ENCODE results near the gene CTF1. TPM values are rescaled to one million over a fixed set of nuclear protein-coding genes. Genes with fewer than 3 reads are reported as not detected.
A peak's percentile ranks its signal among the peaks of the same experiment; 100 is the strongest.
"Not testable (repeated sequence)": the region's sequence is repeated elsewhere in the genome, so short reads cannot be mapped to it uniquely, and the experiment has no call there.

Gene CTF1
- polyA plus RNA-seq, 1 donor: 4.0 TPM

DNA sequence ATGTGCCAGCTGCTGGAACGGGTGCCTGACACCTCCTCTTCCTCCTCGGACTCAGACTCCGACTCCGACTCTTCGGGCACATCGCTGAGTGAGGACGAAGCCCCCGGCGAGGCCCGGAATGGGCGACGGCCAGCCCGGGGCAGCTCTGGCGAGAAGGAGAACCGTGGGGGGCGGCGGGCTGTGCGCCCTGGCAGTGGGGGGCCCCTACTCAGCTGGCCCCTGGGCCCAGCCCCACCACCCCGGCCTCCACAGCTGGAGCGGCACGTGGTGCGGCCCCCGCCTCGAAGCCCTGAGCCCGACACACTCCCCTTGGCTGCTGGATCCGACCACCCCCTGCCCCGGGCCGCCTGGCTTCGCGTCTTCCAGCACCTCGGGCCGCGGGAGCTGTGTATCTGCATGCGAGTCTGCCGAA is 33.8 kb downstream of the CTF1 start:
- WGBS (ENCODE audit: insufficient coverage, low lambda C conversion rate): no CpG with 5 or more reads among the region's 35 CpGs
- peaks cover 17% of the 10 kb centered on the region for H3K4me1 ChIP-seq (ENCODE audit: control insufficient read depth, insufficient read depth, low read length)
- no peak overlapping the region for H3K27ac ChIP-seq (ENCODE audit: low read length)
- no peak overlapping the region for H3K4me3 ChIP-seq (ENCODE audit: low read length)
- DNase-seq: no peak
- H3K9me3 ChIP-seq (ENCODE audit: control insufficient read depth, low read depth, low read length): no peaks in the 10 kb centered on the region
- H3K36me3 ChIP-seq (ENCODE audit: control insufficient read depth, insufficient read depth, low read length): peaks cover 63% of the 10 kb centered on the region
- H3K27me3 ChIP-seq (ENCODE audit: control insufficient read depth, insufficient read depth, low read length): no peaks in the 10 kb centered on the region

DNA sequence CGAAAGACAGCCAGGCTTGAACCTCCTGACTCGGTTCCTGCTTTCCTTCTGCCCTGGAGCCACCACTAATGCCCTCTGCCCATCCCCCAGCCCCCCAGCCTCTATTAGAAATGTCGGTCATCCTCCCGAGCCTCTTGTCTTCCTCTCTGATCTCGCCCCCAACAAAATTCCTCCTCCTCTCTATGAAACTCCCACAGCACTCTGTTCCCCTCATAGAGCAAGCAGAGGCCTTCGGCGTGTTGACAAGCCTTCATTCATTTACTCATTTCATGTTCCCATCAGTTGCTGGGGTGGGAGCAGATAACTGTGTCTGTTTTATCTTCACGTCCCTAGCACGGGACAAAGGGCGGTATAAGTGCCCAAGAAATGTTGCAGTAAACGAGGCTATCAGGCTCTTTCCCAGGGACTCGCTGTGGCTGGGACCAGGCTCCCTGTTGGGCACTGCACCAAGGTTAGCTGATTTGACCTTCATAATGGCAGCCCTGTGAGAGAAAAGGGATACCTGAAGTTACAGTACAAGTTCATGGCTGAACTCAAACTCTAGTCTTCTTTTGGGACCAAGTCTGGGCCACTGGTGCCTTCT is 34.7 kb downstream of the CTF1 start:
- no CpG with 5 or more reads among the region's 12 CpGs for WGBS (ENCODE audit: insufficient coverage, low lambda C conversion rate)
- Histone ChIP-seq H3K36me3 (ENCODE audit: control insufficient read depth, insufficient read depth, low read length) (peaks cover 62% of the 10 kb centered on the region), H3K4me3 (ENCODE audit: low read length) (no peak overlapping the region), H3K9me3 (ENCODE audit: control insufficient read depth, low read depth, low read length) (no peaks in the 10 kb centered on the region), H3K4me1 (ENCODE audit: control insufficient read depth, insufficient read depth, low read length) (peaks cover 17% of the 10 kb centered on the region), H3K27ac (ENCODE audit: low read length) (peak overlapping the region; percentile 29), H3K27me3 (ENCODE audit: control insufficient read depth, insufficient read depth, low read length) (no peaks in the 10 kb centered on the region)
- peak in 1 of 2 donors; percentile 73 for DNase-seq

DNA sequence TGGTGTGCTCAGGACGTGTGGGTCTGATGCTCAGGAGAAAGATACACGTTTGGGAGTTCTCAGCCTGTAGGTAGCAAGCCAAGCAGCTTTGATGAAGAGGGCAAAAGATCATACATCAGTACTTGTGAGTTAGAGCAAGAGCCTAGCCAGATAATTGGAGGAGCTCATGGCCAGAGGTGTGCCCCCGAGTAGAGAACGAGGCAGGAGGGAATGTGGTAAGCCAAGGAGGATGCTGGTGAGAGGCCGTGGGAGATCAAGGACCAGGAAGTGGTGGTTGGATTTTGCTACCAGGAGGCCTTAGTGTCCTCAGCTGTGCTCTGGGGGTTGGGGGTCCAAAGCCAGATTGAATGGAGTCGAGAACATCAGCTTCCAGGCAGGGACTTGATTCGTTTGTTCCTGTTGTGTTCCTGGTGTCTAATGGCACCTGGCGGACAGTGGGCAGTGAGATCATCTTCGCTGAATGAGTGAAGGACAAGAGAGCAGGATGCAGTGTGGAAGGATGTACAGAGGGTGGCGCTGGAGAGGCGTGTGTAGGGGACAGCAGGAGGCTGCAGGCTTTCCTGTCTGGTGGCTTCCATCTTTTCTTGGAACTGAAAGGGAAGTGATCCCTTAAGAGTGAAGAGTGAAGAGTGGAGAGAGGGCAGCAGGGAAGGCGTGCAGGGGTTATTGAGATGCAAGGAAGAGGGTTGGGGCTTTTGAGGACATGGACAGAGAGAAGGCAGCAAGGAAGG is 38.6 kb downstream of the CTF1 start:
- Histone ChIP-seq H3K27ac (ENCODE audit: low read length) (no peak overlapping the region), H3K4me3 (ENCODE audit: low read length) (no peak overlapping the region), H3K9me3 (ENCODE audit: control insufficient read depth, low read depth, low read length) (no peaks in the 10 kb centered on the region), H3K27me3 (ENCODE audit: control insufficient read depth, insufficient read depth, low read length) (no peaks in the 10 kb centered on the region), H3K36me3 (ENCODE audit: control insufficient read depth, insufficient read depth, low read length) (peaks cover 44% of the 10 kb centered on the region), H3K4me1 (ENCODE audit: control insufficient read depth, insufficient read depth, low read length) (peaks cover 17% of the 10 kb centered on the region)
- WGBS (ENCODE audit: insufficient coverage, low lambda C conversion rate): 72% methylated on average over 3 of the region's 12 CpGs
- DNase-seq: no peak

DNA sequence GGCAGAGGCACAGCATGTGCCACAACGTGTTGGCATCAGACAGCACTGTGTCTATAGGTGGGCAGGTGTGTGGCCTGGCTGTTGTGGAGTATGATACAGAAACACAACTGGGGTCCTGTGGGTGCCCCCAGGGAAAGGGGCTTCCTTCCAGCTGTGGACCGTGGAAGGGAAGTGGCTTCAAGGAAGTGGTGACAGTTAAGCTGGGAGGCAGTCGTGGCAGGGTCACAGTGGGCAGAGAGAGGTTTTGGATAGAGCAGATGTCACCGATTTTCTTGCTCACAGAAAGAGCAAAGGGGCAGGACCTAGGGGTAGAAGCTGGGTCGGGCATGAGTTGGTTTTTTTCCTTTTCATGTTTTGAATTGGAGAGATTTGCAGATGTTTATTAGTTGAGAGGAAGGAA is 41.3 kb downstream of the CTF1 start:
- H3K36me3 ChIP-seq (ENCODE audit: control insufficient read depth, insufficient read depth, low read length): peaks cover 27% of the 10 kb centered on the region

DNA sequence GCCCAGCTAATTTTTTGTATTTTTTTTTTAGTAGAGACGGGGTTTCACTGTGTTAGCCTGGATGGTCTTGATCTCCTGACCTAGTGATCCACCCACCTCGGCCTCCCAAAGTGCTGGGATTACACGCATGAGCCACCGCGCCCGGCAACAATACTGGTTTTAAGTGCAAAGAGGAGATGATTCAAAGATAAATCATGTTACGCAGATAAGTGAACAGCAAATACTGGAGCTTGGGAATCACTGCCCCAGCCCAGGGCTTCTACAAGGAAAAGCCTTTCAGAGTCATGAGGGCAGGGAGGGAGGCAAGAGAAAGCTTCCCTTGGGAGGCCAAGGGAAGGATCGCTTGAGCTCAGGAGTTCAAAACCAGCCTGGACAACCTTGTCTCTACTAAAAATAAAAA is 43.2 kb downstream of the CTF1 start:
- DNase-seq; H3K27ac ChIP-seq (ENCODE audit: low read length): not testable (repeated sequence)
- peaks cover 31% of the 10 kb centered on the region for H3K36me3 ChIP-seq (ENCODE audit: control insufficient read depth, insufficient read depth, low read length)

More for the DNA sequence above, 41.3 kb downstream of the CTF1 start:
- H3K4me1 ChIP-seq (ENCODE audit: control insufficient read depth, insufficient read depth, low read length): peaks cover 11% of the 10 kb centered on the region
- H3K9me3 ChIP-seq (ENCODE audit: control insufficient read depth, low read depth, low read length): no peaks in the 10 kb centered on the region
- 100% methylated on average over 1 of the region's 5 CpGs for whole genome bisulfite sequencing (ENCODE audit: insufficient coverage, low lambda C conversion rate)
- H3K27ac ChIP-seq (ENCODE audit: low read length): no peak overlapping the region
- no peak overlapping the region for H3K4me3 ChIP-seq (ENCODE audit: low read length)
- no peak for DNase-seq
- H3K27me3 ChIP-seq (ENCODE audit: control insufficient read depth, insufficient read depth, low read length): no peaks in the 10 kb centered on the region

DNA sequence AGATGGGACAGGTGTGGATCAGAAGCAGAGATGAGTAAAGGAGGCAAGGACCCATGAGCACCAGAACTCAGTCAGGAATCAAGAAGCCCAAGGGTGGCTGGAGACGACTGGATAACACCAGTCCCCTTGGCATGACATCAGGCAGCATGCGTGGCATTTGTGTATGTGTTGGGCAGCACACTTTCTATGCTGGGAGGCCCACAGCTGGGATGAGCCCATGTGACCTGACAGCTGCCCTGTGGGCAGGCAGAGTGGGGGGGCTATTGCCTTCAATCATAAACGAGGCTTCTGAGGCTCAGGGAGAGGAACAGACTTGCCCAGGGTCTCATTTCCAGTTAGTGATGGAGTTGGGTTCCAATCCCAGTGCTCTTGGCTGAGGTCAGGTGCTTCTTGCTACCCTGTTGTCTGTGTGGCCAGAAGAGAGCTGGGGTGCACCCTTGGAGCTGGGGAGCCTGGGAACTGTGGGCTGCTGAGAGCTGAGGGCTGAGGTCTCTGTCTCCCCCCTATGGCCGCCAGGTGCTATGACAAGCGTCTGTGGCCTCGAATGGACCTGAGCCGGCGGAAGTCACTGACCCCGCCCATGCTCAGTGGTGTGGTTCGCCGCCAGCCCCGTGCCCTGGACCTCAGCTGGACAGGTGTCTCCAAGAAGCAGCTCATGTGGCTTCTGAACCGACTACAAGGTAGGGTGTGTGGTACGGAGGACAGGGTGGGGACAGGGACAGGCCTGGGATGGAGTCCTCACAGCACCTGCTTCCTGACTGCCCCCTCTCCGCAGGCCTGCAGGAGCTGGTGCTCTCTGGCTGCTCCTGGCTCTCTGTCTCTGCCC is 45.4 kb downstream of the CTF1 start:
- DNase-seq: peak; percentile 85 to 89
- peak overlapping the region; percentile 5 for H3K4me3 ChIP-seq (ENCODE audit: low read length)
- H3K9me3 ChIP-seq (ENCODE audit: control insufficient read depth, low read depth, low read length): no peaks in the 10 kb centered on the region
- WGBS (ENCODE audit: insufficient coverage, low lambda C conversion rate): no CpG with 5 or more reads among the region's 15 CpGs
- H3K27ac ChIP-seq (ENCODE audit: low read length): peak overlapping the region; percentile 78
- H3K27me3 ChIP-seq (ENCODE audit: control insufficient read depth, insufficient read depth, low read length): no peaks in the 10 kb centered on the region
- peaks cover 19% of the 10 kb centered on the region for H3K4me1 ChIP-seq (ENCODE audit: control insufficient read depth, insufficient read depth, low read length)
- peaks cover 35% of the 10 kb centered on the region for H3K36me3 ChIP-seq (ENCODE audit: control insufficient read depth, insufficient read depth, low read length)

More for the DNA sequence above, 43.2 kb downstream of the CTF1 start:
- not testable (repeated sequence) for H3K9me3 ChIP-seq (ENCODE audit: control insufficient read depth, low read depth, low read length); H3K4me3 ChIP-seq (ENCODE audit: low read length); H3K27me3 ChIP-seq (ENCODE audit: control insufficient read depth, insufficient read depth, low read length)
- WGBS (ENCODE audit: insufficient coverage, low lambda C conversion rate): no CpG with 5 or more reads among the region's 8 CpGs
- H3K4me1 ChIP-seq (ENCODE audit: control insufficient read depth, insufficient read depth, low read length): peaks cover 19% of the 10 kb centered on the region

DNA sequence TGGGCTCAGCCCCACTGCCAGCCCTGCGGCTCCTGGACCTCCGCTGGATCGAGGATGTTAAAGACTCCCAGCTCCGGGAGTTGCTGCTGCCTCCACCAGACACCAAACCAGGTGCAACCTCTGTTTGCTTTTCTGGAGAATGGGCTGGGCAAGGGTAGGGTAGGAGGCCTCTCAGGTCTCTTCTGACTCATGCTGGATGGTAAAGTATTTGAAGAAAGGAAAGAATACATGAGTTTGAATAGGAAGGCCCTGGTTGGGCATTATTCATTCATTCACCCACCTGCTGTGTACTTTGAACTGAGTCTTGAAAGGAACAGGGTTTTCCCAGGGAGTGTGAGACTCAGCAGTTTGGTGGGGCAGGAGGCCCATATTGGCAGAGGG is 46.0 kb downstream of the CTF1 start:
- H3K36me3 ChIP-seq (ENCODE audit: control insufficient read depth, insufficient read depth, low read length): peaks cover 35% of the 10 kb centered on the region

DNA sequence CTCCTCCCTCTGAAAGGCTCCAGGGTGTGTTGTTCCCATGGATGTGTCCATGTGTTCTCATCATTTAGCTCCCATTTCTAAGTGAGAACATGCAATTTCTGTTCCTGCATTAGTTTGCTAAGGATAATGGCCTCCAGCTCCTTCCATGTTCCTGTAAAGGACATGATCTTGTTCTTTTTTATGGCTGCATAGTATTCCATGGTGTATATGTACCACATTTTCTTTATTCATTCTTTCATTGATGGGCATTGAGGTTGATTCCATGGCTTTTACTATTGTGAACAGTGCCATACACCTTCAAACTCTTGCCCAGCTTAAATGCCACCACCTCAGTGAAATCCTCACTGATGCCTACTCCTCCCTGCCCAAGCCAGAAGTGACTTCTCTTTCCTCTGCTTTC is 47.9 kb downstream of the CTF1 start:
- Histone ChIP-seq H3K4me3 (ENCODE audit: low read length) (no peak overlapping the region), H3K9me3 (ENCODE audit: control insufficient read depth, low read depth, low read length) (no peaks in the 10 kb centered on the region), H3K27ac (ENCODE audit: low read length) (no peak overlapping the region), H3K36me3 (ENCODE audit: control insufficient read depth, insufficient read depth, low read length) (peaks cover 32% of the 10 kb centered on the region), H3K27me3 (ENCODE audit: control insufficient read depth, insufficient read depth, low read length) (no peaks in the 10 kb centered on the region), H3K4me1 (ENCODE audit: control insufficient read depth, insufficient read depth, low read length) (peaks cover 22% of the 10 kb centered on the region)
- DNase-seq: no peak

More for the DNA sequence above, 46.0 kb downstream of the CTF1 start:
- Histone ChIP-seq H3K4me3 (ENCODE audit: low read length) (peak overlapping the region; percentile 5), H3K4me1 (ENCODE audit: control insufficient read depth, insufficient read depth, low read length) (peaks cover 19% of the 10 kb centered on the region), H3K27ac (ENCODE audit: low read length) (peak overlapping the region; percentile 78), H3K27me3 (ENCODE audit: control insufficient read depth, insufficient read depth, low read length) (no peaks in the 10 kb centered on the region), H3K9me3 (ENCODE audit: control insufficient read depth, low read depth, low read length) (no peaks in the 10 kb centered on the region)
- WGBS (ENCODE audit: insufficient coverage, low lambda C conversion rate): no CpG with 5 or more reads among the region's 4 CpGs
- DNase-seq: peak; percentile 64 to 82

DNA sequence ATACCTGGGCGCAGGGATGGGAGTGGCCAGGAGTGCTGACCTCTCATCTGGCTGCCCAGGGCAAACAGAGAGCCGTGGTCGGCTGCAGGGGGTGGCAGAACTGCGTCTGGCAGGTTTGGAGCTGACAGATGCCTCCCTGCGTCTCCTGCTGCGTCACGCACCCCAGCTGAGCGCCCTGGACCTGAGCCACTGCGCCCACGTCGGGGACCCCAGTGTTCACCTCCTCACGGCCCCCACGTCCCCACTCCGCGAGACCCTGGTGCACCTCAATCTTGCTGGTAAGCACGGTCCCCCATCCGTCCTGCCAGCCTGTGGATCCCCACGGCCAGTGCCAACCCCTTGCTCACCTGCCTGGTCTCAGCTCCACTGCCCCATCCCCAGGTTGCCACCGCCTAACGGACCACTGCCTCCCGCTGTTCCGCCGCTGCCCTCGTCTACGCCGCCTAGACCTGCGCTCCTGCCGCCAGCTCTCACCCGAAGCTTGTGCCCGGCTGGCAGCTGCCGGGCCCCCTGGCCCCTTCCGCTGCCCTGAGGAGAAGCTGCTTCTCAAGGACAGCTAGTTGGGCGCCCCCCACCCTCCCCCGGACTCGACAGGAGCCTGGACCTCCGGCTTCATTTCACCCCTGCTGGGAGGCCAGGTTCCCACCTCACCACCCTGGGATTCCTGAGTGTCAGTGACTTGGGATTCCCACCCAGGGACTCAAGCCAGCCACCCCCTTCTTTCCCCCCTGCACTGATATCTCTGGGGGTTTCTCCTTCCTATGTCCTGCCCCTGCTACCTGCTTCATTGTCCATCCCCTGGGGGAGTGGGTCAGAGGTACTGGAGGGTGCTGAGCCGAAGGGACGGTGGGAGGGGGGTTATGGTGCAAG is 50.5 kb downstream of the CTF1 start:
- Histone ChIP-seq H3K36me3 (ENCODE audit: control insufficient read depth, insufficient read depth, low read length) (peaks cover 30% of the 10 kb centered on the region), H3K27ac (ENCODE audit: low read length) (no peak overlapping the region), H3K4me1 (ENCODE audit: control insufficient read depth, insufficient read depth, low read length) (peaks cover 31% of the 10 kb centered on the region), H3K9me3 (ENCODE audit: control insufficient read depth, low read depth, low read length) (no peaks in the 10 kb centered on the region), H3K4me3 (ENCODE audit: low read length) (no peak overlapping the region), H3K27me3 (ENCODE audit: control insufficient read depth, insufficient read depth, low read length) (no peaks in the 10 kb centered on the region)
- no CpG with 5 or more reads among the region's 38 CpGs for WGBS (ENCODE audit: insufficient coverage, low lambda C conversion rate)
- DNase-seq: no peak

DNA sequence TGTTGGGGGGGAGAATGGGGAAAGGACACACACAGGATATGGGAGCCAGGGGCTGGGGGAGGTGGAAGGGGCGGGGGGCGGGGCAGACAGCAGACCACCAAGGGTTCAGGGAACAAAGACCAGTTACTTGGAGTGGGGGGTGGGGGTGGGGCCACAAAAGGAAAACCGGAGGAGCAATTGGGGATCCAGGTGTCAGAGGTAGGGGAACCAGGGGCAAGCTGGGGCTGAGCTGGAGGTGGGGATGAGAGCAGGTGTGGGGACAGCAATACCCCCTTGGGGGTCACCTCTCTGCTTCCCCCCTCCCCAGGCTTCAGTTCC is 51.1 kb downstream of the CTF1 start:
- DNase-seq: no peak
- no peaks in the 10 kb centered on the region for H3K27me3 ChIP-seq (ENCODE audit: control insufficient read depth, insufficient read depth, low read length)
- WGBS (ENCODE audit: insufficient coverage, low lambda C conversion rate): no CpG with 5 or more reads among the region's 3 CpGs
- H3K27ac ChIP-seq (ENCODE audit: low read length): peak overlapping the region; percentile 46
- H3K4me3 ChIP-seq (ENCODE audit: low read length): peak overlapping the region; percentile 63
- H3K36me3 ChIP-seq (ENCODE audit: control insufficient read depth, insufficient read depth, low read length): peaks cover 30% of the 10 kb centered on the region
- H3K9me3 ChIP-seq (ENCODE audit: control insufficient read depth, low read depth, low read length): no peaks in the 10 kb centered on the region
- H3K4me1 ChIP-seq (ENCODE audit: control insufficient read depth, insufficient read depth, low read length): peaks cover 26% of the 10 kb centered on the region

Measured in large intestine (tissue), 3 donors.